Rectal smooth muscle tissue (tissue), 1 donor: ENCODE results near the gene NFATC2.

Experiments
- H3K27ac ChIP-seq: one replicate; pipeline ENCODE4 v1.7.0; 2013; ENCODE audit warnings: low read depth, low read length, inconsistent platforms
- H3K27me3 ChIP-seq: one replicate; pipeline ENCODE4 v1.7.0; 2013; ENCODE audit warnings: low read length; ENCODE audit not compliant: control insufficient read depth, insufficient read depth
- H3K36me3 ChIP-seq: one replicate; pipeline ENCODE4 v1.7.0; 2013; ENCODE audit warnings: low read length; ENCODE audit not compliant: control insufficient read depth, insufficient read depth
- H3K4me1 ChIP-seq: one replicate; pipeline ENCODE4 v1.7.0; 2013; ENCODE audit warnings: low read length; ENCODE audit not compliant: control insufficient read depth, insufficient read depth
- H3K4me3 ChIP-seq: one replicate; pipeline ENCODE4 v1.7.0; 2013; ENCODE audit warnings: low read length
- H3K9ac ChIP-seq: one replicate; pipeline ENCODE4 v1.7.0; 2013; ENCODE audit warnings: low read length

Gene NFATC2

DNA sequence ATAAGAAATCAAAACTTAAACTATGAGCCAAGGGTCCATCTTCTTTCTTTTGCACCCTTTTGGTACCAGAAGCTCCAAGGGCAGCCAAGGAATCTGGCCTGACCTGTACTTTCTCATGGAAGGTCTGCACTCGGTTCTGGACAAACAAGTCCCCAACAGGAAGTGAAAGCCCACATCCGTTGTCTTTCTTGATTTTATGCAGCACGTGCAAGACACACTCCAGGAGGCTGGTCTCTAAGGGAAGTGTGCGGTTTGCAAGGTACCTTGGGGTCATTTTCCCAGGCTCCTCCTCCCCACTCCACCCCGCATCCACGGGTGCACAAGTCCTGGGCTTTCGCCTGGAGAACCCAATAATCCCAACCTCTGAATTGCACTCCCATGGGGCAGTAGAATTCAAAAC, 101.9 kb downstream of the NFATC2 start:
- Histone ChIP-seq H3K36me3 (no peaks in the 10 kb centered on the region), H3K27ac (no peak overlapping the region), H3K4me3 (no peak overlapping the region), H3K4me1 (peaks cover 10% of the 10 kb centered on the region), H3K27me3 (no peaks in the 10 kb centered on the region), H3K9ac (no peak overlapping the region)

DNA sequence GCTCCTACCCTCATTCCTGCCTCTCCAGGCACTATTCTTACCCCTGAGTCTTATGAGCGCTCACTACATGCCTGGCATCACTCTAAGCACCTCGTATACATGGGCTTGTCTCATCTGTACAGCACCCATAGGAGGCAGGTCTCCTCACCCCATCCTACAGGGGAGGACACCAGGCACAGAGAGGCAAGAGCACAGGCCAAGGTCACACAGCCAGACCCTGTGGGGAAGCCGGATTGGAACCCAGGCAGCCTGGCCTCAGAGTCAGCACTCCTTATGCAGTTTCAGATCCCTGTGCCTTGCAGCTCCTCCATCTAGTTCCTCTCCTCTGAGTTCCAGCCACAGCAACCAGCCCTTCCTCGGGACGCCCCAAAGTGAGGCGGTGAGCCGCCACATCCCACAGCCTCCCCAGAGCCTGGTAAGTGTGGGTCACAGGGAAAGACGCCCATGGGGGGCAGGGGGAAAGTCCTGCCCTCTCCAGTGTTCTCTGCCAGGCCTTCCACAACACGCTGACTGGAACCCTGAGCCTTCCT, 103.3 kb downstream of the NFATC2 start:
- Histone ChIP-seq H3K4me1 (peaks cover 2% of the 10 kb centered on the region), H3K36me3 (no peaks in the 10 kb centered on the region), H3K27me3 (no peaks in the 10 kb centered on the region), H3K27ac (no peak overlapping the region), H3K4me3 (no peak overlapping the region), H3K9ac (no peak overlapping the region)

- H3K4me1 ChIP-seq: no peaks in the 10 kb centered on the region
- no peak overlapping the region for H3K4me3 ChIP-seq
- no peak overlapping the region for H3K9ac ChIP-seq
- H3K27me3 ChIP-seq: no peaks in the 10 kb centered on the region
- H3K36me3 ChIP-seq: no peaks in the 10 kb centered on the region
- H3K27ac ChIP-seq: no peak overlapping the region
These were observed 104.4 kb downstream of the NFATC2 start for GRCh38 chr20:51438136-51438535.

- H3K27me3 ChIP-seq: no peaks in the 10 kb centered on the region
- no peaks in the 10 kb centered on the region for H3K36me3 ChIP-seq
- H3K4me3 ChIP-seq: no peak overlapping the region
- H3K27ac ChIP-seq: no peak overlapping the region
- no peak overlapping the region for H3K9ac ChIP-seq
- no peaks in the 10 kb centered on the region for H3K4me1 ChIP-seq
These were observed 105.2 kb downstream of the NFATC2 start for GRCh38 chr20:51437182-51437924.

GRCh38 chr20:51434580-51435247, 107.8 kb downstream of the NFATC2 start:
- Histone ChIP-seq H3K27me3 (no peaks in the 10 kb centered on the region), H3K4me1 (no peaks in the 10 kb centered on the region), H3K9ac (no peak overlapping the region), H3K27ac (no peak overlapping the region), H3K36me3 (peaks cover 4% of the 10 kb centered on the region), H3K4me3 (no peak overlapping the region)

GRCh38 chr20:51434026-51434425, 108.5 kb downstream of the NFATC2 start:
- Histone ChIP-seq H3K27me3 (no peaks in the 10 kb centered on the region), H3K27ac (no peak overlapping the region), H3K9ac (no peak overlapping the region), H3K36me3 (peaks cover 4% of the 10 kb centered on the region), H3K4me3 (no peak overlapping the region), H3K4me1 (no peaks in the 10 kb centered on the region)

GRCh38 chr20:51432875-51433274, 109.6 kb downstream of the NFATC2 start:
- peaks cover 8% of the 10 kb centered on the region for H3K4me1 ChIP-seq
- H3K27ac ChIP-seq: no peak overlapping the region
- no peak overlapping the region for H3K9ac ChIP-seq
- H3K36me3 ChIP-seq: peaks cover 4% of the 10 kb centered on the region
- no peaks in the 10 kb centered on the region for H3K27me3 ChIP-seq
- no peak overlapping the region for H3K4me3 ChIP-seq

DNA sequence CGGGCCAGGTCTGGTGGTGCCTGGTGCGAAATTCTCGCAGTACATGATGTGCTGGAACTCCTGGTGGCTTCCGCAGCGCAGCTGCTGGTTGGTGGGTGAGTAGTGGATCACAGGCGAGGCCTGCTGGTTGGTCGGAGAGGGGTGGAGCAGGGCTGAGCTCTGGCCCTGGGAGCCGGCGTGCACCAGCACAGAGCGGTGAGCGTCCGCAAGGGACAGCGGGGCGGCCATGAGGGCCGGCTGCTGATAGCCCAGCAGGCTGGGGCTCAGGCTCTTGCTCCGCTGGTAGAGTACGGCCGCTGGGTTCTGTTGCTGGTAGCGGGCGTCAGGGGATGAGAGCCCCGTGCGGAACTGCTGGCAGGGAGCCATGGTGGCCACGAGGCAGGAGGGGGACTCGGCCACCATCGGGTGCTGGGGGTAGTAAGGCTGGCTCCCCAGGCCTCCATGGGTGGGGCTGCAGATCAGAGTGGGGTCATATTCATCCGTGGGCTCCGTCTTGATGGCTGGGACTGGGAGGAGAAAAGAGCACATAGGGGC, 110.2 kb downstream of the NFATC2 start:
- peaks cover 12% of the 10 kb centered on the region for H3K4me1 ChIP-seq
- H3K9ac ChIP-seq: no peak overlapping the region
- peaks cover 4% of the 10 kb centered on the region for H3K36me3 ChIP-seq
- H3K27me3 ChIP-seq: no peaks in the 10 kb centered on the region
- no peak overlapping the region for H3K4me3 ChIP-seq
- H3K27ac ChIP-seq: no peak overlapping the region

DNA sequence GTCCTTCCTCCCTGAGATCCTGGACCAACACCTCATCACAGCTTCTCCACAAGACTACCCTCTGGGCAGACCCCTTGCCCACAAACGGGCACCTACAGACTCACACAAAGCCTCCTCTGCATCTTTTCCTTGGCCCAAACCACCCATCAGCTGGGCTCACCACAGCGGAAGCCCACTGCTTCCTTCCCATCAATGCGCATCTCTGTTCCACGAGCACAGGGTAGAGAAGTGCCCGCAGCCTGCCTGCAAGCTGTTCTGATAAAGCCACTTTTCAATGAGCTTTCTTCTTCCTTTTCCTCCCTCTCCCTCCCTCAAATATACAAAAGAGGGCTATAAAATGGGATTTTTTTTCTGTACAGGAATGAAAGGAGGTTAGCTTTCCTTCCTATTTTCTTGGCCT, 111.2 kb downstream of the NFATC2 start:
- peaks cover 12% of the 10 kb centered on the region for H3K4me1 ChIP-seq
- peaks cover 4% of the 10 kb centered on the region for H3K36me3 ChIP-seq
- H3K4me3 ChIP-seq: no peak overlapping the region
- H3K27me3 ChIP-seq: no peaks in the 10 kb centered on the region
- no peak overlapping the region for H3K27ac ChIP-seq
- H3K9ac ChIP-seq: no peak overlapping the region

GRCh38 chr20:51430198-51430950, 112.1 kb downstream of the NFATC2 start:
- H3K9ac ChIP-seq: no peak overlapping the region
- no peaks in the 10 kb centered on the region for H3K27me3 ChIP-seq
- peaks cover 4% of the 10 kb centered on the region for H3K36me3 ChIP-seq
- no peak overlapping the region for H3K4me3 ChIP-seq
- peaks cover 12% of the 10 kb centered on the region for H3K4me1 ChIP-seq
- H3K27ac ChIP-seq: no peak overlapping the region

- no peak overlapping the region for H3K4me3 ChIP-seq
- H3K9ac ChIP-seq: no peak overlapping the region
- H3K27me3 ChIP-seq: no peaks in the 10 kb centered on the region
- H3K4me1 ChIP-seq: peaks cover 12% of the 10 kb centered on the region
- no peak overlapping the region for H3K27ac ChIP-seq
- peaks cover 4% of the 10 kb centered on the region for H3K36me3 ChIP-seq
These were observed 112.8 kb downstream of the NFATC2 start for GRCh38 chr20:51429696-51430095.

GRCh38 chr20:51429144-51429482, 113.4 kb downstream of the NFATC2 start:
- Histone ChIP-seq H3K27ac (no peak overlapping the region), H3K36me3 (peaks cover 4% of the 10 kb centered on the region), H3K9ac (no peak overlapping the region), H3K4me3 (no peak overlapping the region), H3K4me1 (peaks cover 12% of the 10 kb centered on the region), H3K27me3 (no peaks in the 10 kb centered on the region)
